Keratinocyte (primary cell): ENCODE results near the gene TRIML1. TPM values are rescaled to one million over a fixed set of nuclear protein-coding genes. Genes with fewer than 3 reads are reported as not detected.

Experiments
- DNase-seq: peaks from one replicate; pipeline ENCODE4 v3.0.0-alpha.2; 2011; ENCODE audit warnings: low read depth, missing footprints, low spot score
- FAIRE-seq: peaks from 2 replicates; lab custom pipeline; 2011; peaks lifted over from hg19 to GRCh38; lab: Jason Lieb, UNC
- H2AFZ ChIP-seq: 2 replicates; pipeline ENCODE4 v1.6.0; 2012; ENCODE audit warnings: low read length, control low read depth, inconsistent platforms; ENCODE audit not compliant: control insufficient read depth
- H3K27ac ChIP-seq: 2 replicates; pipeline ENCODE4 v1.5.1; 2011; ENCODE audit warnings: low read length; ENCODE audit not compliant: control insufficient read depth, insufficient read depth
- H3K27me3 ChIP-seq: 3 replicates; pipeline ENCODE4 v1.6.0; 2011; ENCODE audit warnings: low read length; ENCODE audit not compliant: control insufficient read depth, insufficient read depth; ENCODE audit errors: extremely low read depth
- H3K36me3 ChIP-seq, 2 experiments: 2 replicates in 1 of 2; 3 replicates in 1 of 2; pipeline ENCODE4 v1.5.1; 2011; ENCODE audit warnings: low read length in 2 of 2, mild to moderate bottlenecking in 1 of 2; ENCODE audit not compliant: control insufficient read depth in 2 of 2, insufficient read depth in 2 of 2; ENCODE audit errors: extremely low read depth in 1 of 2
- H3K4me1 ChIP-seq: 3 replicates; pipeline ENCODE4 v1.5.1; 2011; ENCODE audit warnings: low read length; ENCODE audit not compliant: control insufficient read depth, insufficient read depth; ENCODE audit errors: extremely low read depth
- H3K4me2 ChIP-seq: 3 replicates; pipeline ENCODE4 v1.6.0; 2011; ENCODE audit warnings: low read depth, low read length; ENCODE audit not compliant: control insufficient read depth, insufficient read depth; ENCODE audit errors: extremely low read depth
- H3K4me3 ChIP-seq, 3 experiments: fragments of 200-600 bp in 1 of 3; sonication (generic) in 1 of 3; 2 replicates in 2 of 3; 3 replicates in 1 of 3; pipeline ENCODE4 v1.5.1; 2011 to 2016; ENCODE audit warnings: low read length in 3 of 3, mild to moderate bottlenecking in 3 of 3, control low read depth in 2 of 3, inconsistent platforms in 1 of 3, low read depth in 1 of 3, mixed read lengths in 1 of 3, mixed run types in 1 of 3, moderate library complexity in 1 of 3; ENCODE audit not compliant: control insufficient read depth in 2 of 3, insufficient read depth in 2 of 3; ENCODE audit errors: extremely low read depth in 1 of 3
- H3K79me2 ChIP-seq: 2 replicates; pipeline ENCODE4 v1.6.0; 2012; ENCODE audit warnings: low read length; ENCODE audit not compliant: control insufficient read depth, insufficient read depth
- H3K9ac ChIP-seq: 3 replicates; pipeline ENCODE4 v1.6.0; 2011; ENCODE audit warnings: low read length; ENCODE audit not compliant: control insufficient read depth, insufficient read depth; ENCODE audit errors: extremely low read depth
- H3K9me1 ChIP-seq: 3 replicates; pipeline ENCODE4 v1.6.0; 2011; ENCODE audit warnings: low read length; ENCODE audit not compliant: control insufficient read depth, insufficient read depth; ENCODE audit errors: extremely low read depth
- H3K9me3 ChIP-seq: 2 replicates; pipeline ENCODE4 v1.5.1; 2012; ENCODE audit warnings: low read depth, low read length; ENCODE audit not compliant: control insufficient read depth
- H4K20me1 ChIP-seq: 3 replicates; pipeline ENCODE4 v1.6.0; 2011; ENCODE audit warnings: low read length; ENCODE audit not compliant: control insufficient read depth, insufficient read depth; ENCODE audit errors: extremely low read depth
- CTCF ChIP-seq, 3 experiments: IDR thresholded peaks in 1 of 3; conservative IDR thresholded peaks in 1 of 3; optimal IDR thresholded peaks in 1 of 3; 2 replicates in 2 of 3; 3 replicates in 1 of 3; pipeline versions ENCODE3 to v1.5.1; 2011; ENCODE audit warnings: low read length in 3 of 3, mild to moderate bottlenecking in 3 of 3, moderate library complexity in 2 of 3, control low read depth in 1 of 3, inconsistent platforms in 1 of 3; ENCODE audit not compliant: insufficient read depth in 2 of 3; ENCODE audit errors: extremely low read depth in 1 of 3
- EZH2 ChIP-seq: IDR thresholded peaks from one replicate; pipeline ENCODE4 v1.6.1; 2012; ENCODE audit warnings: inconsistent platforms, mild to moderate bottlenecking, low read length, moderate library complexity
- dilution Hi-C: fragments of 300-500 bp; cut with MboI; formaldehyde crosslinking; loops from one replicate; pipeline ENCODE4 v1.7.0; 2020; ENCODE audit warnings: low sequenced_read_pairs; ENCODE audit not compliant: extremely low pct_ligation_motif_present
- polyA minus RNA-seq, 3 experiments: library from RNA; depleted of rRNA, polyadenylated mRNA; stranded (reverse); fragments of >200 nt; gene quantifications; 1 replicate in 1 of 3; 2 replicates in 1 of 3; 3 replicates in 1 of 3; pipeline ENCODE4 v1.2.3, GENCODE V29; 2011
- polyA plus RNA-seq, 5 experiments: library from polyadenylated mRNA; depleted of rRNA in 3 of 5; stranded (reverse) in 3 of 5; stranded (forward) in 1 of 5; unstranded in 1 of 5; fragments of >200 nt; gene quantifications; 1 replicate in 1 of 5; 2 replicates in 3 of 5; 3 replicates in 1 of 5; pipeline versions ENCODE4 v1.2.1 to v1.2.3, GENCODE V29; 2011 to 2012; ENCODE audit warnings: missing spikeins in 2 of 5, low read depth in 1 of 5, low replicate concordance in 1 of 5

The TRIML1 gene
- polyA plus RNA-seq (not detected in 3 replicates), polyA minus RNA-seq (not detected in 3 replicates)
- polyA plus RNA-seq (2011; ENCODE audit: low read depth) = not detected
- not detected in 2 replicates for polyA plus RNA-seq (2011; cell fraction: cytosol; rRNA removed)
- polyA plus RNA-seq (2011; cell fraction: nucleus; rRNA removed) = not detected in 2 replicates
- polyA plus RNA-seq (2012; ENCODE audit: low replicate concordance) = not detected in 2 replicates
- not detected for polyA minus RNA-seq (2011; cell fraction: cytosol; rRNA and poly(A)+ RNA removed)
- polyA minus RNA-seq (2011; cell fraction: nucleus; rRNA and poly(A)+ RNA removed) = not detected in 2 replicates

DNA sequence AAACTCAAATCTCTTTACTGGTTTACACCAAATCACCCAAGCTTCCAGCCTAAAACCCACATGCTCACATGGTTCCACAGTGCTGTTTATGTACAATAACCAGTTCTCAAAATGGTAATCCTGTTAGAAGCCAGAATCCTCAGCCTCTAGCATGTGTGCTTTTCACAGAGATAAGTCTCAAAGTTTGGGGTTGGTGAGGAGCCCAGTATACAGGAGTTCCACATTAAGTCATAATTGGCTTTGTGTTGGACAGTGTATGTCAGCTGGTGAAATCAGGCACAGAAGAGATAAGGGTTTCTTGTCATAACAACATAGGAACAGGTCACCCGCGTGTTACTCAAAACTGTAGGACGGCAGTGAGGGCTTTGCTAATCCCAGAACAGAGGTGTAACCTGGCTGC is at the start of gene TRIML1:
TSS of gene TRIML1 (plus strand) at position 301 of the 400 bp plus-strand sequence. CDS start 118 bp downstream, outside the sequence.
- dilution Hi-C loops = no loop called here
- no peak for FAIRE-seq
- no peaks in the 10 kb centered on the region for H3K36me3 ChIP-seq

DNA sequence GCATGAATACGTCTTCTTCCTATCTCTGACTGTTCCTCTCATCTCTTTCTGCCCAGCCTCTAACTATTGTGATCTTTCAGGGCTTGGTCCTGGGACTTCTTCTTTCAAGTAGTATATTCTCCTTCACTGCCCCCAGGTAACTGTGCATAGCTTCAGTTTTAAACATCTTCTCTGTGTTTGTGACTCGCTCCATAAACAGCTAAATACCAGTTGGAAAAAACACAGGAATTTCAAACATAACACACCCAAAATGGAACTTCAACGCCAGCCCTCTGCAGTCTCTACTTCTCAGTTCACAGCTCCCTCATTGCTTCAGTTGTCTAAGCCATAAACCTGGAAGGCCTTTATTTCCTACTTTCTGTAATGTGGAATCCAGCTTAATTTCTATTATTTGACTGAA is 46.4 kb upstream of the TRIML1 start:
- Histone ChIP-seq H2AFZ (no peak overlapping the region), H3K4me3 (no peak overlapping the region), H3K9me3 (no peaks in the 10 kb centered on the region), H3K27ac (no peak overlapping the region), H4K20me1 (no peaks in the 10 kb centered on the region), H3K9me1 (no peaks in the 10 kb centered on the region), H3K79me2 (no peaks in the 10 kb centered on the region), H3K27me3 (no peaks in the 10 kb centered on the region), H3K4me2 (no peak overlapping the region), H3K9ac (no peak overlapping the region), H3K4me1 (no peaks in the 10 kb centered on the region), H3K36me3 (no peaks in the 10 kb centered on the region)
- DNase-seq = no peak
- no peak for FAIRE-seq
- TF ChIP-seq CTCF (optimal IDR thresholded peaks at IDR 0.05 in 1 of 3, IDR thresholded peaks at IDR 0.05 in 1 of 3, conservative IDR thresholded peaks at IDR 0.05 in 1 of 3; ENCODE audit: extremely low read depth in 1 of 3, insufficient read depth in 2 of 3, low read length in 3 of 3) (no peak), EZH2 (no peak)
- dilution Hi-C loops = no loop called here

More for the DNA sequence above, at the start of gene TRIML1:
- no peaks in the 10 kb centered on the region for H3K9me1 ChIP-seq
- no peaks in the 10 kb centered on the region for H3K79me2 ChIP-seq
- TF ChIP-seq CTCF (optimal IDR thresholded peaks at IDR 0.05 in 1 of 3, IDR thresholded peaks at IDR 0.05 in 1 of 3, conservative IDR thresholded peaks at IDR 0.05 in 1 of 3; ENCODE audit: extremely low read depth in 1 of 3, insufficient read depth in 2 of 3, low read length in 3 of 3) = no peak
- no peak for TF ChIP-seq EZH2
- H3K4me1 ChIP-seq = no peaks in the 10 kb centered on the region
- no peaks in the 10 kb centered on the region for H4K20me1 ChIP-seq
- no peaks in the 10 kb centered on the region for H3K9me3 ChIP-seq
- no peak within 1 kb of the TSS for H3K4me2 ChIP-seq
- no peak within 1 kb of the TSS for H3K4me3 ChIP-seq
- no peaks in the 10 kb centered on the region for H3K27me3 ChIP-seq
- no peak within 1 kb of the TSS for H3K9ac ChIP-seq
- DNase-seq = no peak
- H3K27ac ChIP-seq = no peak within 1 kb of the TSS
- no peak within 1 kb of the TSS for H2AFZ ChIP-seq
